NCI-H1436 (cell line): ENCODE data around the gene FAM47E.

Experiments used
- DNase-seq: peaks from one replicate; lab custom pipeline; 2025; lab: John Stamatoyannopoulos, UW

The FAM47E gene, protein sequence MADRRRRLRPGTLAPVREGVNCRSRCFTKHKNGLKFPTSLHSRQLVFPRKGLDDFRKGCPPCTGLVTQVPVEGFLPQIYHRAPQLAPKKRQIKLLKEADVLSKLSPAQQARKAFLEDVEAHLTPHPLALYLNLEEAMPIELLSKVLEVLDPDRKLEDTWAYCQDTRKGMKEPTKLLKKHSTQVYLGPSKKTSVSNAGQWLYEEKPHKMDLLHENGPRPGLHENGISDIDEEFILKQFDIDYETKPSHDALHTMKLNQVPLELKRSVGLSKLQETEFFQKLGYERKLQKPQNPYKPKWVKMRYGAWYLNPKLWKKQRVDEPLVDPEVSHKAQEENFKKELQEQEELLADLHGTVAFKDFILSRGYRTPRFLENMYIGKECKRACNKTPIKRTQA

DNA sequence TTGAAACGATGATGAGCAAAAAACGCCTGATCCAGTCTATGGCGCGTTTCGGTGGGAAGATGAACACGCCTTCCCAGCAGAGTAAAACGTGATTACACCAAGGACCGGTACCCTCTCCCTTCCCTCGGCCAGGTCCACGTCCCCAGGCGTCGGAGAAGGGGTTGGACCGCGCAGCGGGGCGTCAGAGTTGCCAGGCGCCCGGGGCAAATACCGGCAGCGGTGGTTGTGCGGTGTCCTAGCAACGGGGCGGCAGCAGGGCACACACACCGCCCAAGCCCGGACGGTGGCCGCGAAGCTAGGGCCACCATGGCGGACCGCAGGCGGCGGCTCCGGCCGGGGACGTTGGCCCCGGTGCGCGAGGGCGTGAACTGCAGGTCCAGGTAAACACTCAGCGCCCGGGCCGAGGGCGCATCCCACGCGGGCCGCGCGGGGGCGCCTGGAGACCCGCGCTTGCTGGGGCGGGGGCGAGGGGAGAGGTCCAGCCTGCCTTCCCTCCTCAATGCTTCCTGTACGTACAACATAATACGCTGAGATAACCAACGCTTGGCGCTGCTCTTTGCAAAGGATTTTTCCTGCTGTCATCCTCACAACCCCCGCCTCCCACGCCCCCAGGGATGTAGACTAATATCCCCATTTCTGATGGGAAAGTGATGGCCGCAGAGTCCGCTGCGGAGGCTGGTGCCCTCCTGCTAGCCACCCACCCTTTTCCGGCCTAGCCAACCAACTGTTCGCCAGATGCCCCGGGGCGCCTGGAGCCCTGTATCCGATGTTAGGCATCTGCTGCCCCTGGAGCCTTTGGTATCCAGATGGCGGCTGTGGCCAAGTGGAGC lies at the start of gene FAM47E:
FAM47E (plus strand) TSS at position 281 of the 830 bp plus-strand sequence; CDS start at position 307, 26 bp downstream.
- peak; percentile 63 for DNase-seq

GRCh38 chr4:76203541-76203940 lies 48.0 kb upstream of the FAM47E start:
- no peak for DNase-seq

DNA sequence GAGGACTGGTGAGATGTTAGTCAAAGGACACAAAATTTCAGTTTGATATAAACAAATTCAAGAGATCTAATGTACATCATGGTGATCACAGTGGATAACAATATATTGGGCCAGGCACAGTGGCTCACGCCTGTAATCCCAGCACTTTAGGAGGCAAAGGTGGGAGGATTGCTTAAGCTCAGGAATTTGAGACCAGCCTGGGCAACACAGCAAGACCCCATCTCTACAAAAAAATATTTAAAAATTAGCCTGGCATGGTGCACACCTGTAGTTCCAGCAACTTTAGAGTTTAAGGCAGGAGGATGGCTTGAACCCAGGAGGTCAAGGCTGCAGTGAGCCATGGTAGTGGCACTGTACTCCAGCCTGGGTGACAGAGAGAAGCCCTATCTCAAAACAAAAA lies 46.6 kb upstream of the FAM47E start:
- DNase-seq, result no peak

DNA sequence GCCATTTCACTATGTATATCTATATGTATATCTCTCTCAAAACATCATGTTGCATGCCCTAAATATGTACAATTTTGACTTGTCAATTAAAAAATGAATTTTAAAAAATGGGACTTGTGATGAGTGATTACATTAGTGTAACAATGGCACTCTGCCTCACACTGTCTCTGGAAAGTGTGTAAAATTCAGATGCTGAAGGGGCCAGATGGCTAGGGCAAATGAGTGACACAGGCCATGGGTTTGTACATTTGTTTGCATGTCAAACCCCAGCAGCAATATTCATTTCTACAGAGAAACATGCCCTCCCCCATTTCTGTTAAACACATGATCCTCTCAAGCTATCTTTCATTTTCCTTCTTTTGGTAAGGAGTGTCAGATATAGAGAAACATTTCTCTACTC lies 46.0 kb upstream of the FAM47E start:
- no peak for DNase-seq

GRCh38 chr4:76206222-76206942 lies 45.1 kb upstream of the FAM47E start:
- no peak for DNase-seq

- DNase-seq, result no peak
Observed at GRCh38 chr4:76207549-76207948, 44.0 kb upstream of the FAM47E start.

DNA sequence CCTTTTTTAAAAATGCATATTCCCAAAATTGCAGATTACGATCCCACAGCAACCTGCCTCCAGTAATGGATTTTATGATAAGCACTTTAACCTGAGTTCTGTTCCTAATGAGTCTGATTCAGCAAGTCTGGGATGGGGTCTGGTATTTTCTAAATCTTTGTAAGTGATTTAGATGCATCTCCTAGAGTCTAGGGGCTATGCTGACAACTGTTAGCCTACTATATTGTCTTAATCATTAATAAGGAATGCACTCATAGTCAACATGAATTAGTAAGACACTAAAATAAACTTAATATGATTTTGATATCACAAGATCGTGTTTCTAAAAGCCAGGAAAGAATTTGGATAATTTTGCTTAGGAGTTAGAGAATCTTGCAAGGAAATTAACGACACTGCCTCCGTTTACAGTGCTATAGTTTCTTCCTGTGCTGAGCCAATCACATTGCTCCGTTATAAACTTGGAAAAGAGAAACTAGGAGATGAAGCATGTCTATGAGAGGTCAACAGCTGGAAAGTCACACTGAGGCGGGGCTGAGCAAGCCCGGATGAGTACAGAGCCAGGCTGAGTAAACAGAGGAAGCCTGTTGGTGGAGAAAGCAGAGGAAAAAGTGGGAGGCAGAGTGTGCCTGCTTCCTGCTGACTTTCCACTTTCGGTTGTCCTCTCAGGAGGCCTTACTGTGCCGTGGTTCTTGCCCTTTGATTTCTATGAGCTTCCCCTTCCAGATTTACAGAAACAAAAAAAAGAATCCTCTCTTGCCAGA lies 43.3 kb upstream of the FAM47E start:
- DNase-seq, result no peak

GRCh38 chr4:76209881-76210280 lies 41.6 kb upstream of the FAM47E start:
- DNase-seq, result no peak

DNA sequence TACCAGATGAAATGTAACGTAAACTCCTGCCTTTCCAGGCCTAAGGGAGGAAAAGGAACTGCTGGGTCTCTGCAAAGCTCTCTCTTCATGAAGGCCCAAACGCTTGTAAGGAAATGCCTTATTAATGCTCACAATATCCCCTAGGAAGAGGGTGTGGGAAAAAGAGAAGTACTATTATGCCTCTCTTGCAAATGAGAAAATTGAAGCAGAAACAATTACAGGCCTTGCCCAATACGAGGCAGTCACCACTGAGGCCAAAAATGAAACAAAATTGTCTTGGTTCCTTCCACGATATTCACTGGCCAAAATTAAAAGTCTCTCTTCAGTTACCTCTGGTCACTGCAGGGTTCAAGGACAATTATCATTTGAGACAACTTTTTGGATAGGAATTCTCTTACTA lies 41.1 kb upstream of the FAM47E start:
- no peak for DNase-seq

DNA sequence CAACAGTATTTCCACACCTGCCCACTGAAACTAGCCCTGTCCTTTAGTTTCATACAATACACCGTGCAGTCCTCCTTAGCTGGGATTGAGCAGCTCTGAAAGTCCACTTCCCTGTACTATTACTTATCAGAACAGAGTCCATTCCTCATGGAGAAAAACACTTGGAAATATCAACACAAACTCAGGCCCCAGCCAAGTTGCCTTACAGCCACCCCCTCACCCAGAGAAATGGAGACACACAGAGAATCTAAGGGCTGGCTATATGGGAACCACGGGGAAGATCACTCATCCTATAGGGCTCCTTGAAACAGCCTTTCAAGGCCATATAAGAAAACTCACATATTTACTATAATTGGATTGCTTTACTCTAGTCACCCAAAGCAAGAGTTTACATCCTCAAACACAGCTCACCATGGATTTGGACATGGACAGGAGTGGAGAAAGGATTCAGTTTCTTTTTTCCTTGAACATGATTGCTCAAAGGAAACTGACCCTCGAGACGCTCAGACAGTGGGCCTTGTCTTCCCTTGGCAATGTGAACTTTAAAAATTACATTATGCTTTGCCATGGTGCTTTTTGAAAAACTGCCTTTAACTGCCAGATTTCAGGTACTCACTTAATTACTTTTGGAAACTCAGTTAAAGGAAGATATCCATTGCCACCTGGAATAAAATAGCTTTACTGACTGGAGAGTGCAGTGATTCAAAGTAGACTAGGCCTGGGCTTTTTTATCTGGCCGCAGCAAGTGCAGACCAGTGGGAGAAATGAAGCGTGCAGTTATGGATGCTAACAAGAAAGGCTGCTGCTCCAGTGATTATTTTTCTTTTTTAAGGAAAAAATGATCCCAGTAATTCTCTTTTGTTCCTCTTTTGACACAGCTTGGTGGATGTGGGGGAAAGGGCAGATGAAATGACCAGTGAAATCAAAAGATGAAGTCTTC lies 39.5 kb upstream of the FAM47E start:
- no peak for DNase-seq

GRCh38 chr4:76212851-76213414 lies 38.6 kb upstream of the FAM47E start:
- DNase-seq, result no peak

- DNase-seq, result peak; percentile 75
Observed at GRCh38 chr4:76213415-76214176, 37.9 kb upstream of the FAM47E start, which contains the start of gene SCARB2. TSS of gene SCARB2 (minus strand) at chr4:76213824. CDS start at chr4:76213543, 281 bp downstream.

- DNase-seq, result no peak
Observed at GRCh38 chr4:76214177-76214675, 37.3 kb upstream of the FAM47E start.

DNA sequence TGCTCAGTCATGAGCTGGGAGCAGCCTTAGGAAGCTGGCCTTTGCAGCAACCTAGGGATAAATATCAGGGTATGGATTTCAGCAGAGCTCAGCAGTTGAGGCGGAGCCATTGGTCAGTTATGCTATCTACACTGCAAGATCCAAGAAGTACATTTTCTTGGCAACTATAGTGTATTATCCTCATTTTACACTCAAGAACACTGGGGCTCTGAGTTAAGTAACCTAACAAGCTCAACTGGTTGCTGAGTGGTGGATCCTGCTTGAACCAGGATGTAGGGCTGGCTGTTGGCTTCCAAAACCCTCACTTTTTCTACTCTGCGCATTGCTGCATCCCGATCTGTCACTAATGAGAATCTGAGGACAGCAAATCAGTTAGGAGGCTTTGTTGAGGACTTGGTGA lies 36.4 kb upstream of the FAM47E start:
- DNase-seq, result no peak

GRCh38 chr4:76216524-76216923 lies 35.0 kb upstream of the FAM47E start:
- no peak for DNase-seq

GRCh38 chr4:76216975-76217814 lies 34.3 kb upstream of the FAM47E start:
- DNase-seq, result peak; percentile 7

- no peak for DNase-seq
Observed at GRCh38 chr4:76219299-76220055, 32.0 kb upstream of the FAM47E start.
